ENCODE measurements around the gene GNRHR.
"Not testable (repeated sequence)": the region's sequence is repeated elsewhere in the genome, so short reads cannot be mapped to it uniquely, and the experiment has no call there.

Gene GNRHR

DNA sequence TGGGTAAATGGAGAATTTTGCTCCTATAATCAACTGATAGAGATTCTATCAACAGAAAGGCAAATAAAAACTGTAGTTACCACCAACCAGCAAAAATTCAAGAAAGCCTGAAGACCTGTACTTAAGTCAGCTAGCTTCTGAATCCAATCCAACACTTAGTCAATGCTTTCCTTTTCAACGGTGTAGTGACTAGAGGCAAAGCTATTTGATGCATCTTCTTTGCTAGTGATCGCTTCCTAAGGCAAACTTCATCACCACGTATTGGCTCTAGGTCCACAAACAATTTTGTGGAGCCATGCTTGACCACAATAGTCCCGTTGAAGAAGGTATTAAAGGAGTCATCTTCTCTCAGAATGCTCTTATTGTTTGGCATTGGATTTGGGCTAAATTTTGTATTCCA, 28.2 kb downstream of the GNRHR start:
- DNase-seq = no peak

DNA sequence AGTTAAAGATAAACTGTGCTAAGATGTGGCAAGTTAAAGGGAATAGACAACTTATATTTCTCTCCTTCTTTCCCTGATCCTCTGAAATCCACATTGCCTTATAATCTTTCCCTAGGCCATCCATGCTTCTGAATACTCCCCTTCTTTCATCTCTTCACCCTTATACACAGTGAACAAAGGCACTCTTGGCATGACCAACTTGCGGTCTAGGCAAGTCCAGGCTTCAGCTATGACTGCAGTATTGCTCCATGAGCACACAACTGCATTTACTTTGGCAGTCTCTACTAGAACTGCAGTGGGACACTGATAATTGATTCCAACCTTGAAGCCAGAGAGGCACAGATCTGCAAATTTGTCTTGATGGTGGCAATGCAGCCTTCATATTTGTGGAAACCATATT, 29.1 kb downstream of the GNRHR start:
- DNase-seq = no peak

DNA sequence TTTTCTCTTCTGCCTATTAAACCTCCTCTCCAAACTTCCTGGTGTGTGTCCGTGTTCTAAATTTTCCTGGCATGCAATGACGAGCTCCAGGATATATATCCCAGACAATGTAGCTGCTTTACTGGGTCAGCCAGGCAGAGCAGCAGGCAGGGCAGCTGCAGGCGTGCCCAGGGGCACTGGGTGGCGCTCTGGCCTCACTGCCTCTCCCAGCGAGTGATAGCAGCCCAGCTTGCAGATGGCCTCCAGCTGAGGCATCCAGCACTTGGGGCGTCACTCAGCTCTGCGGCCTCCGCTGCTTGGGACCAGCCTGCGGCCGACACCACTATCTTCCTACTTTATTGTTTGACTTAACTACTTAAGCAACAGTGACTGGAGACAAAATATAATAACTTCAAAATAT, 30.2 kb downstream of the GNRHR start:
- DNase-seq = no peak

DNA sequence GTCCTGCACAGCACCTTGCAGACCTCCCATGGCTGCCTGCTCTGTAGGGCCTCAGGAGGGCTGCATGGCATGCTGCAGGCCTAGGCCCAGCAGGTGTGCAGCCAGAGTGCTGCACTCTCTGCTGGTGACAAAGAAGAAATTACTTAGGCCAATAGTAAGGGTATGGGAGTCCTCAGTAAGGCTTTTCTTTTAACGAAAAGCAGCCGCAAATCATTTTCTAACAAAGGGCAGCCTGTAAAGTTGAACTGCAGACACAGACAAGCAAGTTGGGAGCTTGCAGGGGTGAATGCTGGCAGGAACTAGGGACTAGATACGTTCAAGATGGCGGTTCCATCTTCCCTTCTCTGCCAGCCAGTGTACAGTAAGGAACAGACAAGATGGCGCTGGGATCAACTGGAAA, 30.8 kb downstream of the GNRHR start:
- no peak for DNase-seq

DNA sequence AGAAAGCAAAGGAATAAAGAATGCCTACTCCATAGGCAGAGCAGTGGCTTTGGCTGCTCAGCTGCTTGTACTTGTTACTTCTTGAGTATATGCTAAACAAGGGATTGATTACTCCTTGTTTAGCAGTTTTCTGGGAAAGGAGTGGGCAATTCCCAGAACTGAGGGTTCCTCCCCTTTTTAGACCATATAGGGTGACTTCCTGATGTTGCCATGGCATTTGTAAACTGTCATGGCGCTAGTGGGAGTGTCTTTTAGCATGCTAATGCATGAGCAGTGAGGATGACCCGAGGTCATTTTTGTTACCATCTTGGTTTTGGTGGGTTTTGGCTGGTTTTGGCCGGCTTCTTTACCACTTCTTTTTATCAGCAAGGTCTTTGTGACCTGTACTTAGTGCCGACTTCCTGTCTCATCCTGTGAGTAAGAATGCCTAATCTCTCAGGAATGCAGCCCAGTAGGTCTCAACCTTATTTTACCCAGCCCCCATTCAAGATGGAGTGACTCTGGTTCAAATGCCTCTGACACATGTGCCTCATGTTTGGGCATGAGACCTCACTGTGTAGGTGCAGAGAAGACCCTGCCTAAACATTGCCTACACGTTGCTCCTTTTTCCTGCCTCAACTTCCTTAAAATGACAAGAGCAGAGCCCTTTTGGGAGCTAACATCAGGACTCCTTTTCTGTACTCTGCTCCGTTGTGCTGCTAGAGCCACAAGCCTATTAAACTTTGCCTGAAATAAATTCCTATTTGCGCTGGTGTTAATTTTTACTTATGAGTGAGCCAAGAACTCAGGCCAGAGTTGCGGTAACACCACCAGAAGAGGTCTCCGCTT, 32.2 kb downstream of the GNRHR start:
- DNase-seq = no peak

DNA sequence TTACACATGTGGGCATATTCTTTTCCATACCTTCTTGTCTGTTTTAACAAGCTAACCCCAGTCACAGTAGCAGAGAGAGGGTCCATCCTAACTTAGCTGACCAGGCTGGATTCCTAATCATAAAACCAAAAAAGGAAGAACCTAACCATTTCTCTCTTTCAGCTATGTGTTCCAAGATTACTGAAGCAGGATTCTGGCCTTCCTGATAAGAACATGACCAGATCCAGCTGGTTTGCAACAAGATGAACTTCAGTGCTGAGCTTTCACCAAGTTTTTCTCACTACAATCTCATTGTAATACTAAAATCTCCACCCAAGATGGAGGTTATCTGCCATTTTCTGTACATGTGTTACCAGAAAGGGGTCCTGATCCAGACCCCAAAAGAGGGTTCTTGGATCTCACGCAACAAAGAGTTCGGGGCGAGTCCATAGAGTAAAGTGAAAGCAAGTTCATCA, 32.8 kb downstream of the GNRHR start:
- DNase-seq = no peak

DNA sequence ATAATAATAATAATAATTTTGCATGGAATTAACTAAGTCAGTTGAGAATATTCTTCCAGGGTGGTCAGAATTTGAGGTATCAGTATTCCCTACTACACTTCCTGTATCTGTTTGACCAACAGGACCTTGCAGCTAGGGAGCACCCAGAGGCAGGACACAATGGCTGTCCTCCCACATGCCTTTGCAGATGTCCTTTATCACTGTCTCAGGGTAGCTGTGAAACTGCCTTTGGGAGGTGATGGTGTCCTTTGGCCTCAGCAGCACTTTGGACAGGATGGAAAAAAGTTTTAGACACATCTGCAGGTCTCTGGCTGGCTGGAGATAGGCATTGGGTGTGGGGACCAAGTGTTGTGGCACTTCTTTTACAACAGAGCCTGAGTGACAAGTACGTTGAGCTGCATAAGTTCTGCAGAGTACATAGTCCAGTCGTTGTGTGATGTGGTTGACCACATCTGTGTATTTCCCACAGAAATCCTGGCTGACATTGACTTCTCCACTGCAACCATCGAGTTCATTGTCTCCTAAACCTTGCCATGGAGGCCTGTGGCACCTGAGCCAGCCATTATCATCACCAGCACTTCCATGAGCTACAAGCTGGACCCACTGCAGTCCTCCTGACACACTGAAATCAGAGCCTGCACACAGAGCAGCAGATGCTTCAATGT, 34.1 kb downstream of the GNRHR start:
- no peak for DNase-seq

DNA sequence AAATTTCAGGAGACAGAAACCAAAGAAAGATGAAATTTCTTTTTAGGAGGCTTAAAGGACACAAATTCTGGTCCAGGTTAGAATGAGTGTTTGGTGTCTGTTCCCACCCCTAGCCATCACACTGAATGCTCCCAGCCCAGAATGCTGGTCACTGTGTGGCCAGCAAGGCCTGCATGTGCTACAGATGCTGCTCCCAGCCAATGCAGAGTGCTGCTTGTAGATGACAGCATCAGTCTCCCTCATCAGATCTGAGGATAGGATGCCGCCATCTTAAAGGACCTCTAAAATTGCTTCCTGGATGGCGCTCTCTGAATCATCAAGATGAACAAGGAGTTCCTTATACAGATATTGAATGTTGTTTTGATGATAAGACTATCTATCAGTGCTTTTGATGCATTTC, 35.3 kb downstream of the GNRHR start:
- no peak for DNase-seq

DNA sequence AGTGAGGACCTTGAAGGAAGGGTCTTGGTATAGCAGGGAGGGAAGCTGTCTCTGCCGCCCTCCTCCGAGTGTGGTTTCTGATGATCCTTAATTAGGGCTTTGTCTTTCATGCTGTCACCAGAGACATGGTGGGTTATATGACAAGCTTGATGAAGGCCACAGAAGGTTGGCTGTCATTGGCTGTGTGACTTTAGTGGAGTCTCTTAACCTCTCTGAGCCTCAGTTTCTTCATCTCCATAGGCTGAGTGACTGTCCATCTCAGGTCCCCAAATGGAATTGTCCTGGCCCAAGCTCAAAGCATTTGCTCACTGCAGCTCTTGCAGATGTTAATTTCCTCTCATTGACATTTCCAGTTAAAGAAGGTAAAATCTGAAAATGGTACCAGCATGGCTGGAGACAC, 36.6 kb downstream of the GNRHR start:
- DNase-seq = no peak

DNA sequence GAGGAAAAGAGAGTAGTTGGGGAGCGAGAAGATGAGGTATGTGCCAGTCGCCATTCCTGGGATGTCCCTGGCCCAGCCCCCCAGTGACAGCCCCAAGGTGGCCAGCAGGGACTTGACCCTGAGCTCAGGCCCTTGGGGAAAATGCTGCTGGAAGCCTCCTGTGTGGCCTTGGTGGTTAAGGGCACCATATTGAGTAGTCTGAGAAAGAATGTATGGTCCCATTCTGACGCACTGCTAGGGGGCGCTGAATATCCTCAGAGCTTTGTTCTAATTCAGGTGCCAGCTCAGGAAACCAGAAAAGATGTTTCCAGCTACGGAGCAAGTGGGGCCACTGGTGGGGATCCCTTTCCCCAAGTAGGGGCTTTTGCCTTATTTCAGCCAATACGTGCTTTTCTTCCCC, 39.2 kb downstream of the GNRHR start:
- no peak for DNase-seq

DNA sequence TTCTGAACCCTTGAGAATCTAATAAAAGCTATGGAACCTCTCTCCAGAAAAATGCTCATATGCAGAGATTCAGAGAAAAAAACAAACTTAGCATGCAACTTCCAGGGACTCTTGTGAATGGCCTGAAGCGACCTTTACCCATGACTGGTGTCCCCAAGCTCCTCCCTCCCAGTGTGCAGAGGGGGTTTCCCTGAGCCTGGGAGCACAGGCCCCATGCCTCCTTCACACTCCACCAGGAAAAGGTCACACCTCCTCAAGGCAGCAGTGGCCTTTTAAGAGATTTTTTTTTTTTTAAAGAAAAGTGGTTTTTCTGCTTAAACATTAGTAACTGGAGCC, 40.0 kb downstream of the GNRHR start:
- no peak for DNase-seq

DNA sequence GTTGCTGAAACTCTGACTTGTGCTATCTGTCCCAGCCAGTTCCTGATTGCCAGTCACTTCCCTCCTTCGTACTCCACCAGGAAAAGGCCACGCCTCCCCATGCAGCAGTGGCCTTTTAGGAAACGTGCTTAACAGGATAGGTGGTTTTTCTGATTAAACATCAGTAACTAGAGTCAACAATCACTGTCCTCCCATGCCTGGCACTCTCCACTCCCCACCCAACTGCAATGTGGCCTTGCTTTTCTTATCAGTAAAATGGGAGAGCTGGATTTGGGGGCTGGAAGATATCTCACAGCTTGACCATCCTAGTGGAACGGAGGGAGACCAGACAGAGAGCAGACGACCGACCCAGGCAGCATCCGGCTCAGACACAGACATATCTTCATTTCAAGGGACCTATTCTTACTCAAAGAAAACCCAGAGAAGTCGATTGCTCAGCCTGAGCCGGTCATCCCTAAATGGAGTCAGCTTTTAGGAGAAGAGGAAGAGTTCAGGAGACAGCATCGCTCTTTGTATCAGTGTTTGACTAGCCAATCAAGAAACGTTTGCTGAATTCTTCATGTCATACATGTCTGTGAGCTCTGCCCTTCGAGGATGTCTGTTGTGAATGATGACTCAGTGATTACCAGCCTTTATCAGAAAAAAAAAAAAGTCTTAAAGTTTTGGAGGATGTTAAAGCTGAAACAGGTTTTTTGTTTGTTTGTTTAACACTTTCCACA, 40.5 kb downstream of the GNRHR start:
- no peak for DNase-seq

DNA sequence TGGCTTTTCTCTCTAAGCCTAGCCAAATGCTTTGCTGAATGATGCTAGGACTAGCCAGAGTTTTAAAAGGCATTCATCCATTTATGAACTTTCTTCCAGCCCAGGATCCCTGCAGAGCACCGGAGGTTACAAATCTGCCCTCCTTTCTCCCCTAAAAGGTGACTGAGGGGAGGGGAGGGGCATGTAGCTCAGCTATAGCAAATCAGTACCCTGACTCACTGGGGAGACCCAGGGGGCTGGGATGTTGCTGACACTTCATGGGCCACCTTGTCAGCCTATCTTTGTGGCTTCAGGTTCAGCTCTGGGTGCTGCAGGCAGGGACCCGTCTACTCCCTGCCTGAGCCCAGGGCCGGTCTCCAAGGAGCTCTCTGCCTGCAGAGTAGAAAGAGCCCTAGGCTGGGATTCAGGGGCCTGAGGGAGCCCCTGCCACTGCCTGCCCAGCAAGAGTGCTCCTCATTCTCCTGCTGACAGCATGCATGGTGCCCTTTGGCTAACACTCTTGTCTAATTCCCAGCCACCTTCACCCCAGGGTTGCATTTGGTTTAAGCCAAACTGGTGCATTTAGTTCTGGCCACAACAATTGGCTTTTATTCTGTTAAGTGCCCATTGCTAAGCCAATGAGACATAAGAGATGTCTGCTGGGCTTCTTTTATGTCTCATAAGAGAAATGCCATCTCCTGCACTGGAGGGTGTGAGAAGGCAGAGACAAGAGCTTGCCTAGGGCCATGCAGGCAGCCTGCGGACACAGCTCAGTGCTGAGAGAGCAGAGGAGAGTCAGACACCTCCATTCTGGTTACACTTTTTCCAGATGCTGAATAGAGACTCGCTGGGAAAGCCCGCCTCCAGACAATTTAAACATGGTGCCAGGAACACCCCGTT, 41.3 kb downstream of the GNRHR start:
- DNase-seq = no peak

DNA sequence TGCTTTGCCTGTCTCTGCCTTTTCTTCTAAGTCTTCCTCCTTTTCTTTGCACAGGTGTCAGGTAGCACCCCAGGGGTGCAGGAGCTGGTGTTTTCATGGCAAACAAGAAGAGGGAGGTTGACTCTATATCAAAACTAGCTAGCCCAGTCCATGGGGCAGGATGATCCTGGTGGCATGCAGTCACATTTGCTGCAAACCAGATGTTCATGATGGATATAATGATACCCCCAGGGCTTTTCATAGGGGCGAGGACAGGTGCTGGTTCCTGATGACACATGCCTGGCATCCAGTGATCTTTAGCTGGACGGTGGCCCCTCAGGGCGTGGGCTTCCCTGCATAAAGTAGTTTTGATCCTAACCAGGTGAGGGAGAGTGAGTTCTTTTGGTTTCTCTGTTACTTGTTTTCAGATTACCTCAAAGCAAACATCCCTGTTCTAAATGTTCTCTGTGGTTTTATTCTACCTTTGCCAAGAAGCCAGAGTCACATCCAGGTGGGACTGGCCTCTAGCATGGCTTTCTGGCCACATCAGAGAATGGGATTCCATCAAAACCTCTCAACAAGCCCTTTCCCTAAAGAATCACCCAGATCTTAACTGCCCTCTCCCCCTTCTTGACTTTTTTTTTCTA, 42.1 kb downstream of the GNRHR start:
- DNase-seq = no peak

DNA sequence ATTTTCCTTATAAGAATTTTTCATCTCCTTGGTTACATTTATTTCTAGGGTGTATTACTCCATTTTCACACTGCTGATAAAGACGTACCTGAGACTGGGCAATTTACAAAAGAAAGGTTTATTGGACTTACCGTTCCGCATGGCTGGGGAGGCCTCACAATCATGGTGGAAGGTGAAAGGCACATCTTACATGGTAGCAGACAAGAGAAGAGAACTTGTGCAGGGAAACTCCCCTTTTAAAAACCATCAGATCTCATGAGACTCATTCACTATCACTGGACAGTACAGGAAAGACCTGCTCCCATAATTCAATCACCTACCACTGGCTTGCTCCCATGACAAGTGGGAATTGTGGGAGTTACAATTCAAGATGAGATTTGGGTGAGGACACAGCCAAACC, 47.5 kb downstream of the GNRHR start:
- DNase-seq = not testable (repeated sequence)

DNA sequence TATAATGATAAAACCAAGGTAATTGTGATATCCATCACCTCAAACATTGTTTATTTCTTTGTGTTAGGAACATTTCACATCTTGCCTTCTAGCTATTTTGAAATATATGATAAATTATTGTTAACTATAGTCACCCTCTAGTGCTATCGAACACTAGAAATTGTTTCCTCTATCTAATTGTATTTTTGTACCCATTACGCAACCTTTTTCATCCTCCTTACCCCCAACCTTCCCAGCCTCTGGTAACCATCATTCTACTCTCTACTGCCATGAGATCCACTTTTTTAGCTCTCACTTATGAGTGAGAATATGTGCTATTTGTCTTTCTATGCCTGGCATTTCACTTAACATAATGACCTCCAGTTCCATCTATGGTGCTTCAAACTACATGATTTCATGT, 49.3 kb downstream of the GNRHR start:
- DNase-seq = no peak

DNA sequence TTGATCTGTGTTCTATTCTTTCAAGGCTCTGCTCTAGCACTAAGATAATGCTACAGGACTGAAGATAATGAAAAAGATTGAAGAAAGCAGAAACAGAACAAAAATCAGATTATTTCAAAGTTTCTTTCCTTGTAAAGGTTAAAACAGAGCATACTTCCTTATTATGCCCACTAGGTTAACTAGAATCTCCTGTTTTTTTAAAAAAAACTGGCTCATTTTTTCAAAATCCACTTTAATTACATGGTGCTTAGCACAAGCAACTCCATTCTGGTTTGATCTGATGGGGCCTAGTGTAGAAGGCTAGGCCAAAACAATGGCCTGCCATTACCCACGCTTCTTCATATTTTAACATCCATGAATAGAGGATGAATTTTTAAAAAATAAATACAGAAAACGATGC, 52.0 kb downstream of the GNRHR start:
- no peak for DNase-seq

DNA sequence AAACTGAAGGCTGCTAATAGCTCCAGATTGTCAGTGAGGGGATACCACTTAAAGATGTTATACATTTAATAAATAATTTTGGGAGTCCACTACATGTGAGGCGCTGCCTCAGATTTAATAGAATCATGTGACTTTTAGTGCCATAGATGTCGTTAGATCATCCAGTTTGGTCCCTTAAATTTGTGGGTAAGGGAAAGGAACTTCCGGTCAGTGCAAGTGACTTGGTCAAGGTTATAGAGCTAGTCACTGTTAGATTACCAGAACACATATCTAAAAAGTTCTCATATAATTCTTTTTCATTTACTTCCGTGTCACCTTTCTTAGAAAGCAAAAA, 52.7 kb downstream of the GNRHR start:
- no peak for DNase-seq

DNA sequence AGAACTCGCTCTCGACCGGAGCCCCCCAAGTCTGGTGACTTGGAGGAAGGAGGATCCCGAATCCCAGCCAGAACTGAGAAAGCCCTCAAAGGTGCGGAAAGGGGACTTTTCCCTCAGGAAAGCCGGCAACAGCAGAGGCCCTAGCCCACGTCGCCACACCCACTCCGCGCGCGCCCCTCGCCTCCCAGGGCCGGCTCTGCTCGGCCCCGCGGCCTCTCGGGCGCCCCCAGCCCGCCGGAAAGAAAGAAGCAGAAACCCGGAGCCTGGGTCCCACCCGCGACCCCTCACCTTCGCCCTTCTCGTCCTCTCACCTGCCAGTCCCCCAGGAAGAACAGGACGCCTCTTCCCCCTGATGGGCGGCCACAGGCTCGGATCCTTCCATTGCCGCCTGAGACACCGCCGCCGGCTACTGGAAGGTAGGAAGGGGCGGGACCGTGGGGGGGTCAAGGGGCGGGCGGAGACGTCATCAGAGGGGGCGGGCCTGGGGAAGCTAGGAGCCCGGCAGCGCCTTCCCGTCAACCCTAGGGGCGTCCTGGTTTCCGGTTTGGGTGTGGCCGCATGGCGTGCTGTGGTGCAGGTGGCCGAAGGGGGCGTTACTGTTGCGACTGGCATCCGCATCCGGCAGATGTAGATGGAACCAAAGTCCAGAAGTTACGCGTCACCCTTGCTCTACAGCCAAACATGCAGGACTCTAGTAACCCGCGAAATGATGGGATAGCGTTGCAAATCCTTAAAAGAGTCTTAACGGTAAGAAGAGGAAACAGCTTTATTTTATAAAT, 53.3 kb downstream of the GNRHR start, which contains the start of gene UBA6:
Gene UBA6 (minus strand): TSS at position 418 of the 779 bp plus-strand sequence. CDS start 36 bp downstream, at position 382.
- DNase-seq = peak; percentile 77

DNA sequence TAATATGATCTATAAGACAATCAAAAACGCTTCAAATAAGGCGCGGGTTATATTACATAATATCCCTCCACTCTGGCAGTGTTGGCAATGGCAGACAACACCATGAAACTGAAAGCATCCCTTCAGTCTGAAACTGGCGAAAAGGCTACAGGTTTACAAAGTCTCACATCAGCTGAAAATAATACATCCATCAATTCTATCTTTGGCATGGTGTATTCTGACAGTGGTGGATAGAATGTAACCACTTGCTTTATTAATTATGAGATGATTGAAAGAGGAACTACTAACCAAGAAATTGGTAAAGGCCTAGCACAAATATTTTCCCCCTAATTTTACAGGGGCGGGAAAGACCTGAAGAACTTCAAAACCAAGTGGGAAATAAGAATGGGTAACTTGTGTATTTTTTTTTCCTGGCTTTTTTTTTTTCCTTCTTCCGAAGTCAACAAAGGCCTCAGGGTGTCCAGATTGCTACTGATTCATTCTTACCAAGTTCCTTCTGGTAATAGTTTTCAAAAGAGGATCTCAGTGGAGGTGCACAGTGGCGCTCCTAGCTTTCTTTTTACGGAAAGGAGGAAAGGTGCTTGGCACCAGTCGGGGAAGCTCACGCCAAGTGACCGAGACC, 54.0 kb downstream of the GNRHR start:
- DNase-seq = no peak

DNA sequence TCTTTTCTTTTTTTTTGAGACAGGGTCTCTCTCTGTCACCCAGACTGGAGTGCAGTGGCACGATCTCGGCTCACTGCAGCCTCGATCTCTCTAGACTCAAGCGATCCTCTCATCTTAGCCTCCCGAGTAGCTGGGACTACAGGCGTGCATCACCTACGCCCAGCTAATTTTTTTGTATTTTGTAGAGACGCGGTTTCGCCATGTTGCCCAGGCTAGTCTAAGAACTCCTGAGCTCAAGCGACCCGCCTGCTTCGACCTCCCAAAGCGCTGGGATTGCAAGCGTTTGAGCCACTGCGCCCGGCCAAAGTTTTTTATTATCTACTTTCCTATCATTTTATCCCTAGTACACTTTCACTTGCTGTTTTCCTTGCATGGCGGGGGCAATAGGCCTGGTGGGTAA, 54.6 kb downstream of the GNRHR start:
- DNase-seq = no peak

Measured in DMS 273 treated with DMSO at 0.1 percent for 48 hours (cell line).